Ovary (tissue), 3 donors: Measurements from ENCODE around the gene CNBD2.

Source experiments
- POLR2A ChIP-seq: fragments of 450-650 bp; IDR thresholded peaks from one replicate; pipeline ENCODE4 v1.6.1; 2017; ENCODE audit warnings: antibody characterized with exemption, mild to moderate bottlenecking, moderate library complexity
- TF ChIP-seq, protein P1 (sequence below), 3 donors: fragments of 450-650 bp in 2 of 3; fragments of 200-600 bp in 1 of 3; IDR thresholded peaks; one replicate each; pipeline versions ENCODE4 v1.5.1 to v1.8.0; 2016 to 2022; ENCODE audit warnings: antibody characterized with exemption in 3 of 3, mild to moderate bottlenecking in 1 of 3
- donor health status: DM: no; HTN: no; CAD: no.

DNA sequence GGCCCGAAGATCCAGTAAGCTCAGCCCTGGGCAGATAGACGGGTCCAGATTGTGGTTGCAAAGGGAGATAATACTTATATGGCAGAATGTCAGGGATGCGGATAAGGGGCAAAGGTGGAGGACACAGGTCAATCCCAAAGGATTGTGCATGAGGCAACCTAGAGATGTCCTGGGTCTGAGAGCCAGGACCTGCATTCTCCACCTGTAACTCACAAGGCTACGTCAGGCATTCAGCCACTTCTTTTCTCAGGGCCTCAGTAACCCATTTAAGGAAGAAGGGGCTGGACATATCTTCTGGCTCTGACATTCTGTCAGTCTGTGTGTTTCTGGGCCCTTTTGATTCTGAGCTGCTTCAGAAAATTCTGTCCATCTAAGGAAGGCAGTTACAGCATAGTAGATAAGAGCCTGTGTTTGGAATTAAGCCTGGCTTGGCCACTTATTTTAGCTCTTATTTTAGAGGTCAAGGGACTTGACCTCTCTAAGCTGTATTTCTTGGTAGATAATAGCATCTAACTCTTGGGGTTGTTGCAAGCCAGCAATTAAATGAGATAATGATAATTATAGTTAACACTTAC lies 40.2 kb downstream of the CNBD2 start:
- TF ChIP-seq, protein P1, sequence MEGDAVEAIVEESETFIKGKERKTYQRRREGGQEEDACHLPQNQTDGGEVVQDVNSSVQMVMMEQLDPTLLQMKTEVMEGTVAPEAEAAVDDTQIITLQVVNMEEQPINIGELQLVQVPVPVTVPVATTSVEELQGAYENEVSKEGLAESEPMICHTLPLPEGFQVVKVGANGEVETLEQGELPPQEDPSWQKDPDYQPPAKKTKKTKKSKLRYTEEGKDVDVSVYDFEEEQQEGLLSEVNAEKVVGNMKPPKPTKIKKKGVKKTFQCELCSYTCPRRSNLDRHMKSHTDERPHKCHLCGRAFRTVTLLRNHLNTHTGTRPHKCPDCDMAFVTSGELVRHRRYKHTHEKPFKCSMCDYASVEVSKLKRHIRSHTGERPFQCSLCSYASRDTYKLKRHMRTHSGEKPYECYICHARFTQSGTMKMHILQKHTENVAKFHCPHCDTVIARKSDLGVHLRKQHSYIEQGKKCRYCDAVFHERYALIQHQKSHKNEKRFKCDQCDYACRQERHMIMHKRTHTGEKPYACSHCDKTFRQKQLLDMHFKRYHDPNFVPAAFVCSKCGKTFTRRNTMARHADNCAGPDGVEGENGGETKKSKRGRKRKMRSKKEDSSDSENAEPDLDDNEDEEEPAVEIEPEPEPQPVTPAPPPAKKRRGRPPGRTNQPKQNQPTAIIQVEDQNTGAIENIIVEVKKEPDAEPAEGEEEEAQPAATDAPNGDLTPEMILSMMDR (IDR thresholded peaks at IDR 0.05), result no peak
- no peak for TF ChIP-seq POLR2A
